Endothelial cell of umbilical vein (primary cell): Measurements from ENCODE around the gene SMIM26. TPM values are rescaled to one million over a fixed set of nuclear protein-coding genes. Genes with fewer than 3 reads are reported as not detected.

Source experiments
- BruUV-seq: library from RNA; stranded (reverse); fragments of 400-500 nt; replicated peaks from 2 replicates; lab custom pipeline; 2021; lab: Mats Ljungman, UMichigan
- CTCF ChIA-PET: fragments of 300-600, 350-600 bp; sonication (Branson Sonifier 250); formaldehyde crosslinking; loops from one replicate; lab custom pipeline; 2021; ENCODE audit warnings: antibody characterized with exemption, inconsistent platforms; lab: Charles Lee
- POLR2A ChIA-PET: fragments of 300-600, 350-600 bp; sonication (Branson Sonifier 250); formaldehyde crosslinking; loops from one replicate; lab custom pipeline; 2021; ENCODE audit warnings: antibody characterized with exemption, inconsistent platforms; lab: Charles Lee
- DNase-seq: peaks from one replicate; pipeline ENCODE4 v3.0.0-alpha.2; 2011; ENCODE audit warnings: low read depth, low spot score
- FAIRE-seq: peaks from 2 replicates; lab custom pipeline; 2011; peaks lifted over from hg19 to GRCh38; lab: Jason Lieb, UNC
- H2AFZ ChIP-seq: 2 replicates; pipeline ENCODE4 v1.6.0; 2012; ENCODE audit warnings: low read depth, low read length, control low read depth, inconsistent platforms
- H3K27ac ChIP-seq: 2 replicates; pipeline ENCODE4 v1.5.1; 2011; ENCODE audit warnings: low read depth, mild to moderate bottlenecking, control low read depth, low read length, moderate library complexity; ENCODE audit not compliant: insufficient read depth
- H3K27me3 ChIP-seq, 2 experiments: 2 replicates each; pipeline versions ENCODE4 v1.6.0 to v1.6.1; 2011; ENCODE audit warnings: low read length in 2 of 2, mixed read lengths in 1 of 2; ENCODE audit not compliant: control insufficient read depth in 2 of 2, insufficient read depth in 2 of 2
- H3K36me3 ChIP-seq, 2 experiments: 2 replicates in 1 of 2; 3 replicates in 1 of 2; pipeline ENCODE4 v1.5.1; 2011; ENCODE audit warnings: low read length in 2 of 2, mild to moderate bottlenecking in 1 of 2, moderate library complexity in 1 of 2; ENCODE audit not compliant: control insufficient read depth in 2 of 2, insufficient read depth in 2 of 2; ENCODE audit errors: extremely low read depth in 1 of 2
- H3K4me1 ChIP-seq: 3 replicates; pipeline ENCODE4 v1.5.1; 2011; ENCODE audit warnings: mild to moderate bottlenecking, low read length; ENCODE audit not compliant: control insufficient read depth, insufficient read depth; ENCODE audit errors: extremely low read depth
- H3K4me2 ChIP-seq: 2 replicates; pipeline ENCODE4 v1.6.1; 2011; ENCODE audit warnings: low read length, control low read depth, mixed read lengths; ENCODE audit not compliant: insufficient read depth
- H3K4me3 ChIP-seq, 3 experiments: fragments of 200-600 bp in 1 of 3; sonication (generic), shearing (Covaris generic) in 1 of 3; replicated peaks in 1 of 3; 2 replicates each; pipeline ENCODE4 v1.5.1; 2011 to 2016; ENCODE audit warnings: control low read depth in 3 of 3, low read length in 3 of 3, mild to moderate bottlenecking in 2 of 3, inconsistent platforms in 1 of 3, low read depth in 1 of 3, moderate library complexity in 1 of 3; ENCODE audit not compliant: insufficient read depth in 1 of 3
- H3K79me2 ChIP-seq: 2 replicates; pipeline ENCODE4 v1.6.0; 2012; ENCODE audit warnings: low read length, inconsistent platforms; ENCODE audit not compliant: control insufficient read depth, insufficient read depth
- H3K9ac ChIP-seq: replicated peaks from 2 replicates; pipeline ENCODE3; 2011; ENCODE audit warnings: low read length, control low read depth; ENCODE audit not compliant: insufficient read depth; ENCODE audit errors: extremely low read depth
- H3K9me1 ChIP-seq: replicated peaks from 3 replicates; pipeline ENCODE4 v1.6.0; 2011; ENCODE audit warnings: mild to moderate bottlenecking, low read length; ENCODE audit not compliant: control insufficient read depth, insufficient read depth; ENCODE audit errors: extremely low read depth
- H3K9me3 ChIP-seq: replicated peaks from 2 replicates; pipeline ENCODE4 v1.5.1; 2012; ENCODE audit warnings: low read length, inconsistent platforms; ENCODE audit not compliant: control insufficient read depth, insufficient read depth
- H4K20me1 ChIP-seq: replicated peaks from 2 replicates; pipeline ENCODE3; 2011; ENCODE audit warnings: mild to moderate bottlenecking, low read length; ENCODE audit not compliant: control insufficient read depth, insufficient read depth; ENCODE audit errors: extremely low read depth
- EZH2 ChIP-seq: IDR thresholded peaks from 2 replicates; pipeline ENCODE4 v1.6.1; 2012; ENCODE audit warnings: borderline replicate concordance, low read depth, mild to moderate bottlenecking, moderate library complexity, low read length, inconsistent platforms; ENCODE audit not compliant: severe bottlenecking
- FOS ChIP-seq: IDR thresholded peaks from 2 replicates; pipeline ENCODE4 v1.6.1; 2011; ENCODE audit warnings: mild to moderate bottlenecking, low read length, moderate library complexity, borderline replicate concordance; ENCODE audit not compliant: insufficient read depth
- MYC ChIP-seq: IDR thresholded peaks from one replicate; pipeline ENCODE4 v1.6.1; 2011; ENCODE audit warnings: mild to moderate bottlenecking, low read depth, low read length
- POLR2A ChIP-seq: IDR thresholded peaks from 2 replicates; pipeline ENCODE4 v1.6.1; 2012; ENCODE audit warnings: low read depth, mild to moderate bottlenecking, control low read depth, low read length
- dilution Hi-C: fragments of 300-500 bp; cut with MboI; formaldehyde crosslinking; loops from one replicate; pipeline ENCODE4 v1.15.0; 2019; ENCODE audit warnings: low sequenced_read_pairs; ENCODE audit not compliant: extremely low pct_ligation_motif_present
- intact Hi-C: fragments of 100-400 bp; cut with micrococcal nuclease; formaldehyde crosslinking; loops from one replicate; pipeline ENCODE4 v1.10.0; 2022
- polyA plus RNA-seq, 4 experiments: library from polyadenylated mRNA; depleted of rRNA in 3 of 4; stranded (reverse) in 3 of 4; unstranded in 1 of 4; fragments of >200 nt; gene quantifications; 2 replicates each; pipeline versions ENCODE4 v1.2.1 to v1.2.3, GENCODE V29; 2011 to 2012; ENCODE audit warnings: missing spikeins in 1 of 4
- total RNA-seq: library from RNA; stranded (reverse); gene quantifications from 2 replicates; pipeline ENCODE4 v1.2.3, GENCODE V29; 2021
- TF ChIP-seq, protein P1 (sequence below): IDR thresholded peaks from 2 replicates; pipeline ENCODE4 v1.6.1; 2011; ENCODE audit not compliant: insufficient read depth, insufficient read length
- TF ChIP-seq, protein P2 (sequence below), 2 donors: IDR thresholded peaks; 1 replicate in 1 of 2; 2 replicates in 1 of 2; pipeline ENCODE4 v1.5.1; 2011; ENCODE audit warnings: low read length in 2 of 2, mild to moderate bottlenecking in 2 of 2, moderate library complexity in 2 of 2, control low read depth in 1 of 2, inconsistent platforms in 1 of 2, low read depth in 1 of 2; ENCODE audit not compliant: insufficient read depth in 1 of 2; ENCODE audit errors: extremely low read depth in 1 of 2

The SMIM26 gene
- total and polyA plus RNA-seq, 2 donors (not counting 3 experiments of a cell fraction or from before 2014, with no cell fraction given), result 54.1 to 92.0 TPM

DNA sequence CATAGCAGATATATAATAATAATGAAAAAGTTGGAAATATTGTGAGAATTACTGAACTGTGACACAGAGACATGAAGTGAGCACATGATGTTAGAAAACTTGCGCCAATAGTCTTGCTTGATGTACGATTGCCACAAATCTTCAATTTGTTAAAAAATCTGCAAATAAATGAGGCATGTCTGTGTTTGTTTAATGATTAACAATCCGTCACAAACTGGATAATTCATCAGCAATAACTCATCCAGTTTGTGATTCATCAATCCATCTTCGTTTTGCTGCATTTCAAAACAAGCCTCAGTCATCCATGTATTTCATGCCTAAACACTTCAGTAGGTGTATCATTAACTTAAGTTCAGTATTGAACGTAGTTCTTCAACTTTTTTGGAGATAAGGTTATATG is 25.5 kb upstream of the SMIM26 start:
- no peaks in the 10 kb centered on the region for H3K9me1 ChIP-seq
- no peak for DNase-seq
- H3K4me3 ChIP-seq, result no peak overlapping the region
- no peak overlapping the region for H3K4me2 ChIP-seq
- intact Hi-C loops, result no loop called here
- H3K9ac ChIP-seq, result no peak overlapping the region
- peaks cover 12 to 20% of the 10 kb centered on the region in 2 experiments for H3K36me3 ChIP-seq
- H3K4me1 ChIP-seq, result no peaks in the 10 kb centered on the region
- BruUV-seq, result no TSS peak
- no peak overlapping the region for H3K27ac ChIP-seq
- ChIA-PET POLR2A (no interaction called here), CTCF (interaction anchor here (1.0 to 1.5 kb wide), 2 partner anchors 12 to 129 kb away, joined by 3 to 5 read pairs; no protein-coding TSS in a partner anchor)
- dilution Hi-C loops, result no loop called here
- FAIRE-seq, result no peak
- H3K79me2 ChIP-seq, result no peaks in the 10 kb centered on the region
- no peaks in the 10 kb centered on the region for H3K9me3 ChIP-seq
- H4K20me1 ChIP-seq, result no peaks in the 10 kb centered on the region
- no peak for TF ChIP-seq EZH2
- TF ChIP-seq, protein P1, sequence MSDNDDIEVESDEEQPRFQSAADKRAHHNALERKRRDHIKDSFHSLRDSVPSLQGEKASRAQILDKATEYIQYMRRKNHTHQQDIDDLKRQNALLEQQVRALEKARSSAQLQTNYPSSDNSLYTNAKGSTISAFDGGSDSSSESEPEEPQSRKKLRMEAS, result no peak
- peak; percentile 21 for TF ChIP-seq FOS
- TF ChIP-seq POLR2A, result no peak
- TF ChIP-seq MYC, result no peak
- no peak overlapping the region for H2AFZ ChIP-seq
- no peaks in the 10 kb centered on the region for H3K27me3 ChIP-seq

DNA sequence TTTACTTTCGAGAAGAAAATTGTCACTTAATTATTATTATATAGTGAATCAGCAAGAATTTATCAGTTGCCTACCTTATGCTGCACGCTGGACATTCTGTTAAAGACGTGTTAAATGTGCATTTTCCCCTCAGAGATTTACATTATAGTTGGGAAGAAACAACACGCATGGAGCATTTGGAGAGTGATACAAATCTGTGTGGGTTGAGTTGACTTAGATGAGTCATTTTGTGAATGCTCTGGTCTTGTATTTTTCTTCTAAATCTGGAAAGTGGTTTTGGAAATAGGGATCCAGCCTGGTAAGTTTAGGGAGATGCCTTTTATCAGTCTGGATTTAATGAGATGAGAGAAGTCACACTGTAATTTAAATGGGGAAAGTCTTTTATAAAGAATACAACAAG is 24.0 kb upstream of the SMIM26 start:
- Histone ChIP-seq H3K36me3 (peaks cover 12 to 26% of the 10 kb centered on the region in 2 experiments), H3K79me2 (no peaks in the 10 kb centered on the region), H3K9ac (no peak overlapping the region), H2AFZ (no peak overlapping the region), H3K27ac (no peak overlapping the region), H3K27me3 (no peaks in the 10 kb centered on the region), H3K4me3 (no peak overlapping the region), H3K4me2 (no peak overlapping the region), H3K9me3 (no peaks in the 10 kb centered on the region), H3K9me1 (no peaks in the 10 kb centered on the region), H3K4me1 (no peaks in the 10 kb centered on the region), H4K20me1 (no peaks in the 10 kb centered on the region)
- ChIA-PET CTCF (no interaction called here), POLR2A (no interaction called here)
- no peak for TF ChIP-seq MYC
- TF ChIP-seq, protein P2, sequence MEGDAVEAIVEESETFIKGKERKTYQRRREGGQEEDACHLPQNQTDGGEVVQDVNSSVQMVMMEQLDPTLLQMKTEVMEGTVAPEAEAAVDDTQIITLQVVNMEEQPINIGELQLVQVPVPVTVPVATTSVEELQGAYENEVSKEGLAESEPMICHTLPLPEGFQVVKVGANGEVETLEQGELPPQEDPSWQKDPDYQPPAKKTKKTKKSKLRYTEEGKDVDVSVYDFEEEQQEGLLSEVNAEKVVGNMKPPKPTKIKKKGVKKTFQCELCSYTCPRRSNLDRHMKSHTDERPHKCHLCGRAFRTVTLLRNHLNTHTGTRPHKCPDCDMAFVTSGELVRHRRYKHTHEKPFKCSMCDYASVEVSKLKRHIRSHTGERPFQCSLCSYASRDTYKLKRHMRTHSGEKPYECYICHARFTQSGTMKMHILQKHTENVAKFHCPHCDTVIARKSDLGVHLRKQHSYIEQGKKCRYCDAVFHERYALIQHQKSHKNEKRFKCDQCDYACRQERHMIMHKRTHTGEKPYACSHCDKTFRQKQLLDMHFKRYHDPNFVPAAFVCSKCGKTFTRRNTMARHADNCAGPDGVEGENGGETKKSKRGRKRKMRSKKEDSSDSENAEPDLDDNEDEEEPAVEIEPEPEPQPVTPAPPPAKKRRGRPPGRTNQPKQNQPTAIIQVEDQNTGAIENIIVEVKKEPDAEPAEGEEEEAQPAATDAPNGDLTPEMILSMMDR (IDR thresholded peaks at IDR 0.05; ENCODE audit: extremely low read depth in 1 of 2, insufficient read depth in 1 of 2, low read depth in 1 of 2, low read length in 2 of 2), result no peak
- intact Hi-C loops (no loop called here), dilution Hi-C loops (no loop called here)
- DNase-seq (no peak), FAIRE-seq (no peak)
- no TSS peak for BruUV-seq
